ENCODE results near the gene PHPT1.
A peak's percentile ranks its signal among the peaks of the same experiment; 100 is the strongest.
"Not testable (repeated sequence)": the region's sequence is repeated elsewhere in the genome, so short reads cannot be mapped to it uniquely, and the experiment has no call there.

The PHPT1 gene

GRCh38 chr9:136837856-136838277, 11.3 kb upstream of the PHPT1 start:
- DNase-seq = not testable (repeated sequence)

GRCh38 chr9:136838314-136839228, 10.6 kb upstream of the PHPT1 start:
- DNase-seq = no peak

GRCh38 chr9:136839229-136840139, 9.7 kb upstream of the PHPT1 start:
- DNase-seq = no peak

GRCh38 chr9:136840140-136840876, 8.9 kb upstream of the PHPT1 start:
- no peak for DNase-seq

GRCh38 chr9:136840877-136841645, 8.1 kb upstream of the PHPT1 start:
- peak; percentile 77 for DNase-seq

- not testable (repeated sequence) for DNase-seq
Measured at GRCh38 chr9:136841646-136842379, 7.4 kb upstream of the PHPT1 start.

- DNase-seq = peak; percentile 93
Measured at GRCh38 chr9:136842380-136842948, 6.7 kb upstream of the PHPT1 start, which contains the start of gene AJM1. AJM1 (plus strand) TSS chr9:136842478; CDS start chr9:136844415, 1,937 bp downstream.

GRCh38 chr9:136843159-136843800, 5.9 kb upstream of the PHPT1 start:
- not testable (repeated sequence) for DNase-seq

- DNase-seq = peak; percentile 79
Measured at GRCh38 chr9:136843801-136844740, 5.1 kb upstream of the PHPT1 start.

- DNase-seq = no peak
Measured at GRCh38 chr9:136844761-136845464, 4.3 kb upstream of the PHPT1 start.

- DNase-seq = no peak
Measured at GRCh38 chr9:136845465-136846260, 3.5 kb upstream of the PHPT1 start.

GRCh38 chr9:136846376-136847087, 2.7 kb upstream of the PHPT1 start:
- DNase-seq = no peak

- DNase-seq = peak; percentile 55
Measured at GRCh38 chr9:136847088-136847825, 2.0 kb upstream of the PHPT1 start.

- DNase-seq = peak; percentile 79
Measured at GRCh38 chr9:136847826-136848392, 1.3 kb upstream of the PHPT1 start.

GRCh38 chr9:136848393-136849037, 694 bp upstream of the PHPT1 start:
- no peak for DNase-seq

Data from eye (tissue), 1 donor.